Esophagus squamous epithelium (tissue), 5 donors: Measurements from ENCODE around the gene MT1X. TPM values are rescaled to one million over a fixed set of nuclear protein-coding genes. Genes with fewer than 3 reads are reported as not detected.

ENCODE experiments used
- DNase-seq: peaks from one replicate; lab custom pipeline; 2025; lab: John Stamatoyannopoulos, UW
- H3K27ac ChIP-seq, 4 donors: fragments of 200-600 bp; sonication (generic); one replicate each; pipeline ENCODE4 v1.5.1; 2016 to 2019; ENCODE audit warnings: mild to moderate bottlenecking in 1 of 4
- H3K27me3 ChIP-seq, 4 donors: fragments of 200-600 bp; sonication (generic); 1 replicate in 3 of 4; 2 replicates in 1 of 4; pipeline versions ENCODE4 v1.5.1 to v1.6.0; 2017 to 2021; ENCODE audit warnings: antibody characterized with exemption in 1 of 4
- H3K36me3 ChIP-seq, 3 donors: fragments of 200-600 bp; sonication (generic); one replicate each; pipeline ENCODE4 v1.5.1; 2016 to 2019
- H3K4me1 ChIP-seq, 3 donors: fragments of 200-600 bp; sonication (generic); one replicate each; pipeline ENCODE4 v1.5.1; 2017 to 2019
- H3K4me3 ChIP-seq, 4 donors: fragments of 200-600 bp; sonication (generic); 1 replicate in 3 of 4; 2 replicates in 1 of 4; pipeline ENCODE4 v1.5.1; 2016 to 2019; ENCODE audit warnings: mild to moderate bottlenecking in 2 of 4, moderate library complexity in 1 of 4
- H3K9me3 ChIP-seq, 3 donors: fragments of 200-600 bp; sonication (generic); one replicate each; pipeline ENCODE4 v1.5.1; 2016 to 2019
- CTCF ChIP-seq, 6 experiments: fragments of 450-650 bp in 4 of 6; fragments of 200-600 bp in 2 of 6; sonication (generic) in 2 of 6; IDR thresholded peaks; one replicate each; pipeline ENCODE4 v1.5.1; 2016 to 2019; ENCODE audit warnings: antibody characterized with exemption in 6 of 6, mild to moderate bottlenecking in 4 of 6, moderate library complexity in 4 of 6
- POLR2A ChIP-seq, 4 donors: fragments of 450-650 bp; IDR thresholded peaks; one replicate each; pipeline ENCODE4 v1.6.1; 2017; ENCODE audit warnings: antibody characterized with exemption in 4 of 4, mild to moderate bottlenecking in 4 of 4, moderate library complexity in 3 of 4
- WGBS, 2 donors: methylation state at CpG; one replicate each; pipeline ENCODE4 v1.1.5; 2018; 5-methylcytosine and 5-hydroxymethylcytosine counted together
- intact Hi-C: fragments of 100-400 bp; cut with DNase I; formaldehyde crosslinking; loops from one replicate; pipeline ENCODE4 v1.15.0; 2022
- total RNA-seq, 4 donors: library from RNA; depleted of rRNA; stranded (reverse); fragments of >200 nt; gene quantifications; one replicate each; pipeline ENCODE4 v1.1.0, GENCODE V29; 2016
- donor health status: DM: yes; HTN: yes; CAD: no.

MT1X gene
- total RNA-seq, 4 donors from 2014 or later: 343 to 1,688 (median 688) TPM

DNA sequence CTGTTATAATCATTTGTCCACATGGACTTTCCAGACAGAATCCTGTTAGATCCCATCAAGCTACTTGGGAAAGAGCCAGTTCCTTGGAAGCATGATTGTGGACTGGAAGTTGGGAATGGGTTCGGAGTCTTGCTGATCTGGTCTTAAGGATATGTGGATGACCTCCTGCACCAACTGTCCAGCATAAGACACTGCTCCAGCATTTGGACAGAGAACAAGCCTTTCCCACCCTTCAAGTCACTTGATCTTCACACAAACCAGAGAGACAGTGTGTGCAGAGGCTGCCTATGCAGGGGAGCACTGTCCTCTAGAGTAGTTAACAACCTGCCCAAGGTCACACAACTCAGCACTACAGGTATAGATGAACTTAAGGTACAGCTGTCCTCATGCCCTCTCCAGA is 36.4 kb upstream of the MT1X start:
- no peaks in the 10 kb centered on the region for H3K9me3 ChIP-seq
- peaks cover 13 to 22% (median 15%) of the 10 kb centered on the region in 3 donors for H3K4me1 ChIP-seq
- TF ChIP-seq POLR2A (IDR thresholded peaks at IDR 0.05): no peak
- no peak for TF ChIP-seq CTCF (IDR thresholded peaks at IDR 0.05)
- 0% methylated on average over 1 of the region's 1 CpG; no CpG with 5 or more reads in 1 of the 2 donors for WGBS, 2 donors
- H3K4me3 ChIP-seq: no peak overlapping the region
- H3K27ac ChIP-seq: no peak overlapping the region
- intact Hi-C loops: no loop called here
- H3K36me3 ChIP-seq: no peaks in the 10 kb centered on the region
- no peak for DNase-seq
- peaks cover 0 to 91% (median 0%) of the 10 kb centered on the region in 4 donors for H3K27me3 ChIP-seq

DNA sequence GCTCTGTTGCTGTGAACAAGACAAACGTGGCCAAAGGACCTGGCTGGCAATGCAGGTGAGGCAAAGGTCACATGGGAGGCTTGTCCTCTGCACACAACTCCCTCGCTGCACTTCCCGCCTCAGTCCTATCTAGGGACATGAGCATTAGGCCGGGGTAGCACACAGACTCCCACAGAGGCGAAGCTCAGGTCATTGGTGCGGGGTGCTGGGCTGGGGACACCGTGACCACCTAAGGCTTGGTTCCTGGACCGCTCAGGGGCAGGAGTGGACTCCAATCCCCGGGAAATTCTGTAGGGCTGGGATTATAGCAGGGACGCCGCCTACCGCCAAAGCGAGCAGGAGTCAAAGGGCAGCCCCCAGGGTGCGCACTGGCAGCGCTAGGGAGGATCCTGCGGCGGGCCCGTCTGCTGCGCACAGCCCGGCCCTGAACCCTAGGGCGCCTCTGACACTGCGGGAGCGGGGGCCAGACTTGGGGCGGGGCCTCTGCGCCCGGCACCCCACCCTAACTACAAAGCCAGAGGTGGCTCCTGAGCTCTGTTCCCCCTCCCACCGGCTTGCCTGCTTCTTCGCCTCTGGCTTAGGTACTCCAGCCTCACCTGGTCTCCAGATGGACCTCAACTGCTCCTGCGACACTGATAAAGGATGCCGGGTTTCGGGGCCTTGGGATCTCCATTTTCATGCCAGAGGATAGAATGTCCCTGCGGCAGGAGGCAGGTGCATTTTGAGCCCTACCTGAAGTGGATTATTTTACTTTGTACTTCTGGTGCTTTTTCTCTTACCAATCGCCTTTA is 34.4 kb upstream of the MT1X start:
- DNase-seq: no peak
- Histone ChIP-seq H3K9me3 (no peaks in the 10 kb centered on the region), H3K4me1 (peaks cover 13 to 21% (median 14%) of the 10 kb centered on the region in 3 donors), H3K4me3 (no peak overlapping the region), H3K36me3 (no peaks in the 10 kb centered on the region), H3K27me3 (peaks cover 0 to 94% (median 0%) of the 10 kb centered on the region in 4 donors), H3K27ac (no peak overlapping the region)
- 64 to 80% methylated on average over 7 to 9 of the region's 33 CpGs for WGBS, 2 donors
- no peak for TF ChIP-seq CTCF (IDR thresholded peaks at IDR 0.05)
- intact Hi-C loops: no loop called here

GRCh38 chr16:56649271-56649670 is 33.0 kb upstream of the MT1X start:
- Histone ChIP-seq H3K4me1 (peaks cover 0 to 12% (median 0%) of the 10 kb centered on the region in 3 donors), H3K4me3 (no peak overlapping the region), H3K27ac (no peak overlapping the region), H3K27me3 (peaks cover 0 to 84% (median 0%) of the 10 kb centered on the region in 4 donors), H3K36me3 (no peaks in the 10 kb centered on the region), H3K9me3 (no peaks in the 10 kb centered on the region)
- TF ChIP-seq POLR2A (IDR thresholded peaks at IDR 0.05): no peak
- no peak for TF ChIP-seq CTCF (IDR thresholded peaks at IDR 0.05)
- DNase-seq: no peak
- 70% methylated on average over 2 of the region's 2 CpGs; no CpG with 5 or more reads in 1 of the 2 donors for WGBS, 2 donors
- intact Hi-C loops: no loop called here

DNA sequence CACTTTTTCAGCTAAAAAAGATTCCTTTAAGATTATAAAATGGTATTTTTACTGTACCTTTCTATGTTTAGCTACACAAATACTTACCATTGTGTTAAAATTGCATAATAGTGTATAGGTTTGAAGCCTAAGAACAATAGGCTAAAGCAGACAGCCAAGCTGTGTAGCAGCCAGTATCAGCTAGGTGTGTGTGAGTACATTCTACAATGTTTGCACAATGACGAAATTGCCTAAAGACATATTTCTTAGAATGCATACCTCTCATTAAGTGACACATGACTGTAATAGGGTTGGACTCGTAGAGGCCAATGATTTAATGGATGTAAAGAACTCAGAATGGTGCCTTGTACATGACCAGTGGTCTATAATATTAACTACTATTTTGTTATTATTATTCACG is 32.5 kb upstream of the MT1X start:
- 41 to 44% methylated on average over 3 of the region's 3 CpGs for WGBS, 2 donors
- DNase-seq: no peak
- Histone ChIP-seq H3K36me3 (no peaks in the 10 kb centered on the region), H3K4me1 (peaks cover 0 to 12% (median 0%) of the 10 kb centered on the region in 3 donors), H3K9me3 (no peaks in the 10 kb centered on the region), H3K27me3 (peaks cover 0 to 79% (median 0%) of the 10 kb centered on the region in 4 donors), H3K27ac (no peak overlapping the region), H3K4me3 (no peak overlapping the region)
- TF ChIP-seq POLR2A (IDR thresholded peaks at IDR 0.05) (no peak), CTCF (IDR thresholded peaks at IDR 0.05) (no peak)
- intact Hi-C loops: no loop called here

- intact Hi-C loops: no loop called here
- H3K9me3 ChIP-seq: no peaks in the 10 kb centered on the region
- no peak for DNase-seq
- peaks cover 0 to 67% (median 0%) of the 10 kb centered on the region in 4 donors for H3K27me3 ChIP-seq
- no peak for TF ChIP-seq POLR2A (IDR thresholded peaks at IDR 0.05)
- no peak for TF ChIP-seq CTCF (IDR thresholded peaks at IDR 0.05)
- 82 to 90% methylated on average over 4 to 7 of the region's 7 CpGs for WGBS, 2 donors
- H3K4me1 ChIP-seq: peaks cover 0 to 12% (median 0%) of the 10 kb centered on the region in 3 donors
- H3K27ac ChIP-seq: no peak within 1 kb of the TSS
- no peaks in the 10 kb centered on the region for H3K36me3 ChIP-seq
- H3K4me3 ChIP-seq: no peak within 1 kb of the TSS
These were observed 30.7 kb upstream of the MT1X start, which contains the start of gene MT1B for GRCh38 chr16:56651586-56651985. Gene MT1B, plus strand, starts transcription at chr16:56651886. Its CDS starts 68 bp downstream, at chr16:56651954.
